WTC11 (cell line): Measurements from ENCODE around the gene ZCCHC24.

Source experiments
- CTCF ChIP-seq: fragments of 200-600 bp; IDR thresholded peaks from 2 replicates; pipeline ENCODE4 v1.8.0; 2022; ENCODE audit warnings: antibody characterized with exemption
- EMX1 ChIP-seq: fragments of 250-450 bp; sonication (Bioruptor Pico); IDR thresholded peaks from 2 replicates; pipeline ENCODE4 v1.8.0; 2021; ENCODE audit warnings: mild to moderate bottlenecking

DNA sequence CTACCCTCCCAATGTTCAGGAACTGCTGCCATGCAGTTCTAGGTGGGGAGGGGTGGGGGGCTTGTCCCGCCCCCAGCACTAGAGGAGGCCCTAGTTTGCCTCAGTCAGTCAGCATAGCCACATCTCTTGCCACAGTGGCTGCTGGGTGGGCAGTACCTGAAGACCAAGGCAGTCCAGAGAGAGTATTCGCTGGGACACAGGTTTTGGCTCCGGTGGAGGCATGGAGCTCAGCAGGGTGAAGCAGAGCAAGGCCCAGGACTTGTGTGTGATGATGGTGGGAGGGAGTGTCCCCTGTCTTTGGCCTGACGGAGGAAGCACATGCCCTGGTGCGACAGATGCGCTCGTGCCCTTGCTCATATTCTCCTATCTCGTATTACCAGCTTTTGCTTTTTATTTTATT is 24.7 kb upstream of the ZCCHC24 start:
- no peak for TF ChIP-seq CTCF
- TF ChIP-seq EMX1 (CRISPR knock-in tag), result no peak
